GM10248 (cell line): Measurements from ENCODE around the gene RFNG.
A peak's percentile ranks its signal among the peaks of the same experiment; 100 is the strongest.

Source experiments
- CTCF ChIA-PET: fragments of 300-600 bp; sonication (Branson Sonifier 250); formaldehyde crosslinking; extraction: SDS; loops from one replicate; lab custom pipeline; 2021; ENCODE audit warnings: antibody characterized with exemption; lab: Yijun Ruan, JAX
- POLR2A ChIA-PET: fragments of 350-650 bp; sonication (Branson Sonifier 250); formaldehyde crosslinking; extraction: SDS; loops from one replicate; lab custom pipeline; 2020; ENCODE audit warnings: antibody characterized with exemption; lab: Yijun Ruan, JAX
- DNase-seq: peaks from one replicate; pipeline ENCODE4 v3.0.0; 2012; ENCODE audit errors: extremely low spot score
- CTCF ChIP-seq: IDR thresholded peaks from 2 replicates; pipeline ENCODE4 v1.5.1; 2012; ENCODE audit warnings: mild to moderate bottlenecking, low read depth; ENCODE audit errors: extremely low read depth, missing control alignments, control extremely low read depth

The RFNG gene

DNA sequence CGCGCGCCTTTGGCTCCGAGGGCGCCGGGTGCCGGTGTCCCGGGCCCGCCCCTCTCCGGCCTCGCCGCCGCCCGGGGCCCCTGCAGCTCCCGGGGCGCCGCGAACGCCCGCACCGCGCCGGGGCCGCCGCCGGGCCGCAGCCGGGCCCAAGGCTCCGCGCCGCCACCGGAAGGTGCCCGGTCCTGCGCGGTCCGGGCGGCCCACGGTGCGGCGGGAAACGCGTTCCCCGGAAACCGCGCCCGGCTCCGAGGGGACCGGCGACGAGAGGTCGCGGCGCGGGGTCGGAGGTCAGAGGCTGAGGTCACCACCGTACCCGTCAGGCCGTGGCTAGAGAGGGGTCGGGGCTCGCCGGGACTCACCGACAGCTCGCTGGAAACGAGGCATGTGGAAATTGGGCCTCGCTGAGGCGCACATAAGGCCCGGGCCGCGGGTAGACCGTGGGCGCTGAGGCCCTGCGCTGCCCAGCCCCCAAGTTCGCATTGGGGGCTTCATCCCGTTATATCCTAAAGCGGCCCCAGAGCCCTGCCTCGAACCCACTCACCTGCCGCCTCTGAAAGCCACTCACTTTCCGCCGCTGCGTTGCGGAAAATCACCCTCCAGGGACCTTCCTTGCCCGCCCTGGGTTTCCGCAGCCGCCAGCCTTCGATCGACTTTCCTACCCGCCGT, 14.2 kb upstream of the RFNG start, which contains the start of gene DUS1L:
DUS1L (minus strand) TSS at position 167 of the 666 bp plus-strand sequence. CDS start 745 bp downstream, outside the sequence.
- POLR2A ChIA-PET: no interaction called here
- TF ChIP-seq CTCF: no peak
- CTCF ChIA-PET: interaction anchor here (1.0 to 2.1 kb wide), 5 partner anchors 9 to 141 kb away, joined by 3 to 6 read pairs (median 5); partner anchors contain the start of gene DCXR
- peak; percentile 92 for DNase-seq

- no peak for TF ChIP-seq CTCF
- ChIA-PET CTCF (interaction anchor here (1.7 to 2.1 kb wide), 3 partner anchors 8 to 106 kb away, joined by 5 to 6 read pairs (median 5); no protein-coding TSS in a partner anchor), POLR2A (no interaction called here)
- DNase-seq: no peak
Observed at GRCh38 chr17:82065193-82065637, 13.6 kb upstream of the RFNG start.

- CTCF ChIA-PET: interaction anchor here (0.9 to 2.1 kb wide), 4 partner anchors 7 to 105 kb away, joined by 3 to 5 read pairs (median 4); no protein-coding TSS in a partner anchor
- no peak for DNase-seq
- TF ChIP-seq CTCF: no peak
- POLR2A ChIA-PET: no interaction called here
Observed at GRCh38 chr17:82064433-82065192, 13.0 kb upstream of the RFNG start.

- POLR2A ChIA-PET: interaction anchor here (0.5 kb wide), 1 partner anchor 169 kb away, joined by 3 read pairs; no protein-coding TSS in a partner anchor
- DNase-seq: no peak
- CTCF ChIA-PET: interaction anchor here (0.9 to 1.4 kb wide), 3 partner anchors 19 to 104 kb away, joined by 3 to 4 read pairs (median 3); no protein-coding TSS in a partner anchor
- no peak for TF ChIP-seq CTCF
Observed at GRCh38 chr17:82063424-82064415, 12.1 kb upstream of the RFNG start.

- no peak for TF ChIP-seq CTCF
- POLR2A ChIA-PET: no interaction called here
- CTCF ChIA-PET: interaction anchor here (1.1 kb wide), 1 partner anchor 42 kb away, joined by 3 read pairs; no protein-coding TSS in a partner anchor
- DNase-seq: no peak
Observed at GRCh38 chr17:82062984-82063368, 11.4 kb upstream of the RFNG start.
